ENCODE data around the gene MECP2.
"Not testable (repeated sequence)": the region's sequence is repeated elsewhere in the genome, so short reads cannot be mapped to it uniquely, and the experiment has no call there.

Gene MECP2

DNA sequence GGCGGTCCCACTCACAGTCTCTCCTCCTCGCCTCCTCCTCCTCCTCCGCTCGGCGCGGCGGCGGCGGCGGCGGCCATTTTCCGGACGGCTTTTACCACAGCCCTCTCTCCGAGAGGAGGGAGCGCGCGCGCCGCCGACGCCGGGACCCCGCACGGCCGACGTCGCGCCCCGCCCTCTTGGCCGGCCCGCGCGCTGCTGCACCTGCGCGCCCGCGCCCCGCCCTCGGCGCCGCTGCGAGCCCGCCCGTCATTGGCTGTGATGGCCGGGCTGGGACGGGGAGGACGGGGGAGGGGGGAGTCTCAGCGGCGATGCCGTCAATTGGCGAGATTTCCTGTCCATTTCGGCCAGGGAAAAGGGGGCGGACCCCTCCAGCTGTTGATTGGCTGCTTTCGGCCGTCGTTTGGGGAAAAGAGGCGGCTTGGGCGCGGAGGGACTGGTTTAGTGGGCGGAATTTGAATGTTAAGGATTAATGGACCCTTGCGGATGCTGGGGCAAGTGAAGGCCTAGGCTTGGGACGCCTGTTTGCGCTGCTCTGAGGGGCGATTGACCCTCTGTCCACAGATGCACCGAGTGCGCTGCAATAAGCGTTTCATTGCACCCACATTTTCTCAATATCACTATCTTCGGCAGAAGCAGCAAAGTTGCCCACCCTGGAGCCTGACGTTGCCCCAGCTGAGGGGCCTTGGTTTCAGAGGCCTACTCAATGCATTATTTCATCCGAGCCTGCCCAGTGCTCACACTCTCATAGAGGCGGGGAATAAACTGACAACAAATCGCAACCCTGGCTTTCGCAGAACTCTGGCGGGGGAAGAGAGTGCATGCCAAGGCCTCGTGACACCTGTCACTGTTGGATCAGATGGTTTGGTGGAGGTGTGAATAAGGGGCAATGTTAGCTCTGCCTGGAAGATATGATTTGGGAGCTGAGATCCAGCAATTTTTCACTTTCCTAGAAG lies at the start of gene MECP2:
Gene MECP2 (minus strand): TSS at position 129 of the 953 bp plus-strand sequence.
- peak; percentile 73 for DNase-seq (ENCODE audit: low read depth, low spot score)

DNA sequence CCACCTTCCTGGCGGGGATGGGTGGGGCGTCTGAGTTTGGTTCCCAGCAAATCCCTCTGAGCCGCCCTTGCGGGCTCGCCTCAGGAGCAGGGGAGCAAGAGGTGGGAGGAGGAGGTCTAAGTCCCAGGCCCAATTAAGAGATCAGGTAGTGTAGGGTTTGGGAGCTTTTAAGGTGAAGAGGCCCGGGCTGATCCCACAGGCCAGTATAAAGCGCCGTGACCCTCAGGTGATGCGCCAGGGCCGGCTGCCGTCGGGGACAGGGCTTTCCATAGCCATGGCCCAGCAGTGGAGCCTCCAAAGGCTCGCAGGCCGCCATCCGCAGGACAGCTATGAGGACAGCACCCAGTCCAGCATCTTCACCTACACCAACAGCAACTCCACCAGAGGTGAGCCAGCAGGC lies 46.5 kb upstream of the MECP2 start, which contains the start of gene OPN1LW:
Gene OPN1LW (plus strand): TSS at position 234 of the 400 bp plus-strand sequence. CDS start 41 bp downstream, at position 275.
- DNase-seq (ENCODE audit: low read depth, low spot score): not testable (repeated sequence)

DNA sequence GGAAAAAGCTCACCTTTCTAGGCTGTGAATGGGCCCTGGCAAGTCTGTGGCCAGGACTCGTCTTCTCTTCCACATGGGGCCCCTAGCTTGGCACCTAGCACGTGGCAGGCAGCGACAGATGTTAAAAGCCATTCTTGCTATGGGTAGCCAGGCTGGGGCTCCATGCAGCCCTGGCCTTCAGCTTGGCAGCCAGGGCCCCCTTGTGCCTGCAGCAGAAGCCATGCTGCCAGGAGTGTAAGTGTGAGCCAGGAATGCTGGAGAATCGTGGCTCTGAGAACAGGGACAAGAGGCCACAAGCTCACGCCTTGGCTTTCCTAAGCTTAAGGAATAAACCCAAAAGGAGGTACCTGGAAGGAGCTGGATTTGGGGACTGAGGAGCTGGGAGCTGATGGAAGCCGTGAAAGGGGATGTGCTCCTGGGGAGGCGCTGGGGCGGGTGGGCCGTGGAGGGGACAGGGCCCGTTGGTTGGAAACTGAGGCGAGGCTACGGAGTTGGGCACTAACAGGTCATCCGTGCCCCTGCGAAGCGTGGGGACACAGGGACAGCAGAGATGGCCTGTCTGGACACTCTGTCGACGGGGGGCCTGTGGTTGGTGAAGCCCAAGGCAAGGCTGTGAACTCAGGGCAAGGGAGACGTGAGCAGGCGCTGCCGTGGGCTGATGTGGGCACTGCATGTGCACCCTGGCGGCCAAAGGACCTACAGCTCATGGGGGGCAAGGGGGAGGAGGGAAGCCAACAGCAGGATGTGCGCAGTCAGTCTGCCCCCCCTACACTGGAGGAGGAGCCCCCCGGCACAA lies 45.6 kb upstream of the MECP2 start:
- DNase-seq (ENCODE audit: low read depth, low spot score): no peak

DNA sequence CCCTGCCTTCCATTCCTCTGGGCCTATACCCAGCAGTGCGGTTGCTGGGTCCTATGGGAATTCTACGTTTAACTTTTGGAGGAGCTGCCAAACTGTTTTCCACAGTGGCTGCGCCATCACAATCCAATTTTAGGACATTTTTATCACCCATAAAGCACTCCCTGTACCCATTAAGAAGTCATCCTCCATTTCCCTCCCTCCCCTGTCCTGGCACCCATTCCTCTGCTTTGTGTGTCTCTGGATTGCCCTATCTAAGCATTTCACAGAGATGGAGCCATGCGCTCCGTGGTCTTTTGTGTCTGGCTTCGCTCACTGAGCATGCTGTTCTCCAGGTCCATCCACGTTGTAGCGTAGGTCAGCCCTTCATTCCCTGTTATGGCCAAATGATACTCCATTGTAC lies 44.9 kb upstream of the MECP2 start:
- no peak for DNase-seq (ENCODE audit: low read depth, low spot score)

DNA sequence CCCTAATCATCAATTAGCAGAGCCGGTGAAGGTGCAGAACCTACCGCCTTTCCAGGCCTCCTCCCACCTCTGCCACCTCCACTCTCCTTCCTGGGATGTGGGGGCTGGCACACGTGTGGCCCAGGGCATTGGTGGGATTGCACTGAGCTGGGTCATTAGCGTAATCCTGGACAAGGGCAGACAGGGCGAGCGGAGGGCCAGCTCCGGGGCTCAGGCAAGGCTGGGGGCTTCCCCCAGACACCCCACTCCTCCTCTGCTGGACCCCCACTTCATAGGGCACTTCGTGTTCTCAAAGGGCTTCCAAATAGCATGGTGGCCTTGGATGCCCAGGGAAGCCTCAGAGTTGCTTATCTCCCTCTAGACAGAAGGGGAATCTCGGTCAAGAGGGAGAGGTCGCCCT lies 43.2 kb upstream of the MECP2 start:
- no peak for DNase-seq (ENCODE audit: low read depth, low spot score)

DNA sequence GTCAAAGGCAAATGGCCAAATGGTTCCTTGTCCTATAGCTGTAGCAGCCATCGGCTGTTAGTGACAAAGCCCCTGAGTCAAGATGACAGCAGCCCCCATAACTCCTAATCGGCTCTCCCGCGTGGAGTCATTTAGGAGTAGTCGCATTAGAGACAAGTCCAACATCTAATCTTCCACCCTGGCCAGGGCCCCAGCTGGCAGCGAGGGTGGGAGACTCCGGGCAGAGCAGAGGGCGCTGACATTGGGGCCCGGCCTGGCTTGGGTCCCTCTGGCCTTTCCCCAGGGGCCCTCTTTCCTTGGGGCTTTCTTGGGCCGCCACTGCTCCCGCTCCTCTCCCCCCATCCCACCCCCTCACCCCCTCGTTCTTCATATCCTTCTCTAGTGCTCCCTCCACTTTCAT lies 42.7 kb upstream of the MECP2 start:
- no peak for DNase-seq (ENCODE audit: low read depth, low spot score)

DNA sequence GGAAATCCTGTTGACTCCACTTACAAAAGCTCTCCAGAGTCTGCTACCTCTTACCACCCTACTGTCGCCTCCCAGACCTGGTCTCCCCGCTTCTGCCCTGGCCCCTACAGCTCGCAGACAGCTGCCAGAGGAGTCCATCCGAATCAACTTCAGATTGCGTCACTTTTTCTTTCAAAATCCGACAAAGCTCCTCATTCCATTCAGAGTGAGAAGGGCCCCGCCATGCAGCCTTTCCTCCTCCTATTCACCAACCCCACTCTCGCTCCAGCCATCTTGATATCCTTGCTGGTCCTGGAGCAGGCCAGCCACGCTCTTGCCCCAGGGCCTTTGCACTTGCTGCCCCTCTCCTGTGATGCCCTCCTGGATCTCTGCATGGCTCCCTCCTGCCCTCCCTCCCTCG lies 41.3 kb upstream of the MECP2 start:
- no peak for DNase-seq (ENCODE audit: low read depth, low spot score)

DNA sequence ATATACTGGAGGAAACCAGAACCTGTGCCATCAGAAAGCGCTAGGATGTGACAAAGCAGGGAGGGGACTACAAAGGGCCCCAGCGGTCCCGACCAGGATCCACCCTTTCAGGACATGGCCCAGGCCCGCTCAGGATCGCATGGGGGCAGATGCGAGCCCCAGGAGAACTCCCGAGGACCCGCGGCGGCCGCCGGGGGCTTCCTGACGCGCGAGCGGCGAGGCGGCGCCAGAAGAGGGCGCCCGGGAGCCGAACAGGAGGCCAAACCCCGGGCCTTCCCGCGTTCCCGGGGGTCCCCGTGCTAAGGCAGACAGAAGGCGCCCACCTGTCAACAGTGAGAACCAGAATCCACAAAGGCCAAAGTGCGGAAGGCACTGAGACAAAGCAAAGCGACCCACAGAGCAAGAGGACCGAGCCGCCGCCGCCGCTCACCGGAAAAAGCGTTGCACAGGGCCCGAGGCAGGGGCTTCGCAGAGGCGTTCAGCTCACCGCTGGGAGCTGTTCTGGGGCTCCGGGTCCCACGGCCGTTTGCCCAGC lies 39.2 kb upstream of the MECP2 start:
- no peak for DNase-seq (ENCODE audit: low read depth, low spot score)

DNA sequence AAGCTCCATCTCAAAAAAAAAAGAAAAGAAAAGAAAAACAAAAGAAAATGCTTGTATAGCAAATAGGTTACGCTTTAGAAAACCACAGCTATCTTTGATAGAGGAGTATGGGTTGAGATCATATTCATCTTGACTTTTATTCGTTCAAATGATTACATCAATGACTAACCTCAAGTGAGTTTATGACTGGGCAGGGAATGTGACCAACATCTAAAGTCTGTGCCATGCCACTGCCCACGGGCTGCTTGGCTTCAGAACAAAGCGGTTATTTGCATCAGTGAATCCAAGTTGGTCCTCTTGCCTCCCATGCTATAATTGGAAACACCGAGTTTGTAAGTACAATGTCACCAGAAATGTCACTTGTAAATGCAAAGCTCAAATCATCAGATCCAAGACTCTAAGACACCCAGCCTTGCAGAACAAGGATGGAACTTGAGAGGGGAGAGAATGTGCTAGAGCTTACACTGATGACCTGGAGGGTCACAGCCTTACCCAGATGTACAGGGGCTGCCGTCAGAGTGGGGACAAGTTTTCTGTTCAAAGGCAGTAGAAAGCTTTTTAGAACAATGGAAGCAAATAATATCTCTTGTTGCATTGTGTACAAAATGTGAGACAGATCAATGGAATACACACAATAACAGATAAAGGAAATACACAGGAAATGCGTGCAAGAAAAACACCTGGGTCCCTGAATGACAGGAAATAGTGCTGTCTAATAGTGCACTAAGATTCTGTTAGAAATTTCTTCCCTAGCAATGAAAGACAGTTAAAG lies 38.1 kb upstream of the MECP2 start:
- no peak for DNase-seq (ENCODE audit: low read depth, low spot score)

DNA sequence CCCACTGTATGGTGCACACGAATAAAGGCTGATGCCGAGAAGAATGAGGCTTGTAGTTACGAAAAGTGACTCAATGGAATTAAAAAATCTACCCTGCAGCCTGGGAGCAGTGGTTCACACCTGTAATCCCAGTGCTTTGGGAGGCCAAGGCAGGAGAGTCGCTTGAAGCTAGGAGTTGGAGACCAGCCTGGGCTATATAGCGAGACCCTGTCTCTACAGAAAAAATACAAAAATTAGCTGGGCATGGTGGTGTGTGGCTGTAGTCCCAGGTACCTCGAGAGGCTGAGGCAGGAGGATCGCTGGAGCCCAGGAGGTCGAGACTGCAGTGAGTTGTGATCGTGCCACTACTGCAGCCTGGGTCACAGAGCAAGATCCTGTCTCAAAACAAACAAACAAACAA lies 34.8 kb upstream of the MECP2 start:
- DNase-seq (ENCODE audit: low read depth, low spot score): no peak

DNA sequence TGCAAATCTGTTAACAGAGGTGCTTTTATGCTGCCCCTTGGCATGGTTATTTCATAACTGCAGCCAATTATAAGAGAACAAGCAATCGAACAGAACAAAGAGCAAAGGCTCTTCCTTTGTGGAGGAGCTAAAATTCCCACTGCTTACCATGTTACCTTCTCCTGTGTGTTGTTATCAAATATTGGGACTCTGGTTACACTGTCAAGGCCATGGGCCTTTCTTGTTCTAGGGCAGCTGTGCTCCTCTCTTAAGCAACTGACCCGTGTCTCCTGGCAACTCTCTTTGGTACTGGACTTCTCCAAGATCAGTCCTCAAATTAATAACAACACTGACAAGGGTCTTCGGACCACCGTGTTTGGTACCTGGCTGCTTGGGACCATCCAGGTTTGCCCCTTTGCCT lies 34.4 kb upstream of the MECP2 start:
- no peak for DNase-seq (ENCODE audit: low read depth, low spot score)

DNA sequence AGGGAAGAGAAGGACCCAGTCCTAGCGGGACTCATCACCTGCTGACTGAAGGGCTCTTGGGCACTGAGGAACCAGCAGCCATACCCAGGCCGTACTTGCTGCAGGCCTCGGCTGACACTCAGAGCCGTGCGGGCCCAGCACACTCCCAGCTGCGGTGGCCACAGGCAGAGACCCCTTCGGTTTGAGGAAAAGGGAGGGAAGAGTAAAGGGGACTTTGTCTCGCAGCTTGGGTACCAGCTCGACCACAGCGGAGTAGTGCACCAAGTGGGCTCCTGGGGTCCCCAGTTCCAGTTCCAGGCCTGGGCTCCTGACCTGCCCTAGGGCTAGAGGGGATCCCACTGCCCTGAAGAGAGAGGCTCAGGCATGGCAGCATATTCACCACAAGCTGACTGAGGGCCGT lies 28.6 kb upstream of the MECP2 start:
- no peak for DNase-seq (ENCODE audit: low read depth, low spot score)

DNA sequence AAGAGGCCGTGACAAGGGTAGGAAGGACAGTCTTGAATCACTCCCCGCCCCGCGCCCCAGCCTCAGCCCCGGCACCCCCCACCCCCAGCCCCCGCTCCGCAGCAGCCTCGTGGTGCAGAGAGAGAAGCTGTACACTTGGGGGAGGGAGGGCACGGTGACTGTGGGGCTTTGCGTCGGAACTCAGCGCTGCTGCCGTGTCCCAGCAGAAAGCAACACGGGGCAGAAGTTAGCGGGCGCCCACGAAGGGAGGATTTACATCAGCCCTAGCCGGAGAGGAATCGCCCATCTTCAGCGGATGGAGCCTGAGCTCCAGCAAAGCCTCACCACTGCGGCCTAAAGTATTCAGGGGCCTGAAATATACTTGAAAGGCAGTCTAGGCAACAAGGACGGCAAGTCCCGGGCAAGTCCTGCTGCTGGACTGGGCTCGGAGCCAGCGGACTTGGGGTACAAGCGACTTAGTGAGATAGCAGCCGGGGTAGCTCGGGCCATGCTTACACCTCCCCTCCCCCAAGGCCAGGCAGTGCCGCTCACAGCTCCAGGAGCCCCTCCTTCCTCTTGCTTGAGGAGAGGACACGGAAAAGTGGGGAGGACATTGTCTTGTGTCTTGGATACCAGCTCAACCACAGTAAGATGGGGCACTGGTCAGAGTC lies 28.0 kb upstream of the MECP2 start:
- DNase-seq (ENCODE audit: low read depth, low spot score): no peak

DNA sequence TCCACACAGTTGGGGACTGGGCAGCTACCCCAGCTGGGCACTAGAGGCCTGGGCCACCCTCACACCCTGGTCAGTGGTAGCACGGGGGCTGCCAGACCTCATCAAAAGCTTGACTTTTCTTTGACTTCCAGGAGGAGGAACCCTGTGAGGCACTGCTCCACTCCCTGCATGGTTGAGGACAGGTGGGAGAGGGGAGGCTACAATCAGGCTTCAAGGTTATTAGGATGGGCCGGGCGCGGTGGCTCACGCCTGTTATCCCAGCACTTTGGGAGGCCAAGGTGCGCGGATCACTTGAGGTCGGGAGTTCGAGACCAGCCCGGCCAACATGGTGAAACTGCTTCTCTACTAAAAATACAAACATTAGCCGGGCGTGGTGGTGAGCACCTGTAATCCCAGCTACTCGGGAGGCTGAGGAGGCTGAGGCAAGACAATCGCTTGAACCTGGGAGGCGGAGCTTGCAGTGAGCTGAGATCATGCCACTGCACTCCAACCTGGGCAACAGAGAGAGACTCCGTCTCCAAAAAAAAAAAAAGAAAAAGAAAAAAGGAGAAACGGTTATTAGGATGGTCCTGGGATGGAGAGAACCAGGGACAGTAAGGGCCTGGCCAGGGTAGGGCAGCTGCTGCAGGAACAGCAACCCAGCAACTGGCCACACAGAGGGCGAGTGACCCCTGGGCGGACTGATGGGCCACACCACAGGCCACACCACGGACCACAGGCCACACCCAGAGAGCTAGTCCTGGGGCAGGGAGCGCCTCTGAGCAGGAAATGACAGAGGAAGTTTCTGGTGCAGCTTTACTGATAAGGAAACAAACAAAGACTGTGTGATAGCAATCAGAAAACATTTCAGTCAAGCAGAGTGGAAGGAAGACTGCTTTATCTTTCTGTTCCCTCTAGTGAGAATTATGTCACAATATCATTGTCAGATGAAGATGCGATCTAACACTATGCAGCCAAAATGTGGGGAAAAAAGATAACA lies 26.0 kb upstream of the MECP2 start:
- no peak for DNase-seq (ENCODE audit: low read depth, low spot score)

DNA sequence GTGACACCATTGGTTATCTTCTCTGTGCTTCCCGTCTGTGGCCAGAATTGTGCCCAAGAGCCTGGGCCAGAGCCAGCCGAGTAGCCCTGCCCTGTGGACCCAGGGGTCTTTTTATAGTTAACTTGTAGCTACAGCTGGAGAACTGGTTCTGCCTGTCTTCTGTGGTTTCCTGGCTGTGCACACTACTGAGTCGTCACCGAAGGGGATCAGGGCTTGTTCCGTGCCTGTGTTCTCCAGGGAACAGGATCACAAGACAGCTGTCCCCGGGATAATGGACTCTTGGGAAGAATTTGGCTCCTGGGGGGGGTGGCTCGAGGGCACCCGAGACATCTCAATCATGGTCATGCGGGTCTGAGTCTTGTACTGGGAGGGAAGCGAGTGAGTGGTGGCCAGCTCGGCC lies 24.4 kb upstream of the MECP2 start:
- no peak for DNase-seq (ENCODE audit: low read depth, low spot score)

DNA sequence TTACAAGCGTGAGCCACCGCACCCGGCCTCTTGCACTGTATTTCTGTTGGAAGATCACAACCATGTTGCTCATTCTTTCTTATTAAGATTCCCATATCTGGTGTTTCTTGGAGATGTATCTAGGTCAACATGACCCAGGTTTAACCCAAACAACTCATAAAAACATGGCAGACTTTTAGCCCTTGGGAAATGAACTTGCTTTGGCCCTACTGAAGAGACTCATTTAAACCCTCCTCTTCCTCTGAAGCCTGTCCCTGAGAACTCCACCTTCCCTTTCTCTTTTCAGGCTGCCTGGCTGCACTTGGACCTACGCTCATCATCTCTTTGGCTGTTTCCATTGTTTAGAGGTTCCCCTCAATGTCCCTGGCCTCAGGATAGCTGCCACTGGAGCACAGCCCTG lies 23.7 kb upstream of the MECP2 start:
- DNase-seq (ENCODE audit: low read depth, low spot score): no peak

DNA sequence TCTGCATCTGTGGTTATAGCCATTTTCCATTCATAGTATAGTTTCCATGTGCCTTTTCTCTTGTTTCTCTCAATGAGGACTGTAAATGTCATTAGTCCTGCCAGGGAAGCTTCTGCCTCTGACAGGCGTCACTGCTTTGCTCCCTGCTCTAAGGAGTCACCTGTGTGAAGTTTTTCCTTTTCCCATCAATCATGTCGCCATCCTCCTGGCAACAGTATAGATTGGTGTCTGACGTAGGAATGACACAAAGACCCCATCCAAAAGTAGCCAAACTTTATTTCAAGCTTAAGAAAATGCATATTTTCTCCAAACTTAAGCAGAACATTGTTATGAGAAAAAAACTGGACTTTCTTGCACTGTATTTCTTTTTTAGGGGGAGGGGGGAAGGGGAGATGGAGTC lies 23.1 kb upstream of the MECP2 start:
- DNase-seq (ENCODE audit: low read depth, low spot score): no peak

DNA sequence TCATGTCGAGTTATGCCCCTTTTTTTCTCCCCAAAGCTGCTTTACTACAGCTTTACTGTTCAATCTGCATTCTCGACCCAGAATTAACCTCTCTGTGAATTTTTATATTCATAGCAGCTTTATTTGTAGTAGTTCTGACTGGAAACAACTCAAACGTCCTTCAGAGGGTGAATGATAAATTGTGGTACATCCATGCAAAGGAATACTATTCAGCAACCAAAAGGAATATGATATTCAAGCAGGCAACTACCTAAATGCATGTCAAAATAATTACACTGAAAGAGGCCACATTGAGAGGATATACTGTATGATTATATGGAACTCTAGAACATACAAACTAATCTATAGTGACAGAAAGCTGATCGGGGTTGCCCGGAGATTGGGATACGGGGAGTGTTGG lies 20.0 kb upstream of the MECP2 start:
- no peak for DNase-seq (ENCODE audit: low read depth, low spot score)

DNA sequence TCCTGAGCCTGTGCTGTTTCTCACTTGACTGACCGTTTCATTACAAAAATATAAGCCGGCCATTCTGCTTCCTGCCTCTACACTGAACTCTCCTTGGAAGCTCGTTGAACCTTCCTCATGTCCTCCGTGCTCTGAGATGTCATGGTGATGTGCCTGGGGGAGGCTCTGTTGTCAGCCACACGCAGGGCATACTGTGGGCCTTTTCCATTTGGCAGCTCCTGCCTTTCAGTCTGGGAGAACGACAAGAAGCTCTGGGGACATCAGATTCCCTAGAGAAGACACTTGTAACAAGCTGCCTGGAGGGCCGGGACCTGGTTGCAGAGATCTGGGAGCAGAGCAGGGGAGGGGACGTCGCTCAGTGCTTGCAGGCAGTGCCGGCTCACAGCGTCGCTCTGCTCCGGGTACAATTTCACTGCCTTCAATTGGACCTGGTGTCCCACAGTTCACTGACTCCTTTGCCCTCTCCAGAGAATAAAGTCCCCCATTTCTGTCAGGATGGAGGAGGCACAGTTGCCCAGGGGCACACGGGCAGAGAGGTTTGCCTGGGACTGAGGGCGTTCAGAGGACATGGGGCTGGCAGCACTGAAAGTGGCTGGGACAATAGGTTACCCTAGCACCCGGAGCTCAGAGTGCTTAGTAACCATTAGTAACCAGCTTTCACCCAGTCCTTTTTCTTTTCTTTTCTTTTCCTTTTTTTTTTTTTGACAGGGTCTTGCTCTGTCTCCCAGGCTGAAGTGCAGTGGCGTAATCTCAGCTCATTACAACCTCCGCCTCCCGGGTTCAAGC lies 19.1 kb upstream of the MECP2 start:
- DNase-seq (ENCODE audit: low read depth, low spot score): no peak

Data from brain pericyte (primary cell).